Testis (tissue), 3 donors: ENCODE results near the gene POP4. TPM values are rescaled to one million over a fixed set of nuclear protein-coding genes. Genes with fewer than 3 reads are reported as not detected.

Source experiments
- DNase-seq: peaks from one replicate; pipeline ENCODE4 v3.0.0-alpha.2; 2019
- H3K27ac ChIP-seq, 2 donors: fragments of 200-600 bp; sonication (generic); one replicate each; pipeline ENCODE4 v1.5.1; 2019
- H3K27me3 ChIP-seq: fragments of 200-600 bp; sonication (generic); one replicate; pipeline ENCODE4 v1.5.1; 2019
- H3K36me3 ChIP-seq: fragments of 200-600 bp; sonication (generic); one replicate; pipeline ENCODE4 v1.5.1; 2017; ENCODE audit warnings: low read depth; ENCODE audit errors: missing control alignments
- H3K4me1 ChIP-seq: fragments of 200-600 bp; sonication (generic); one replicate; pipeline ENCODE4 v1.5.1; 2019
- H3K4me3 ChIP-seq, 2 donors: fragments of 200-600 bp; sonication (generic); one replicate each; pipeline ENCODE4 v1.5.1; 2017 to 2019
- H3K9me3 ChIP-seq: fragments of 200-600 bp; sonication (generic); one replicate; pipeline ENCODE4 v1.5.1; 2017
- CTCF ChIP-seq, 3 experiments: fragments of 450-650 bp in 2 of 3; fragments of 200-600 bp in 1 of 3; sonication (generic) in 1 of 3; IDR thresholded peaks; one replicate each; pipeline ENCODE4 v1.5.1; 2016 to 2019; ENCODE audit warnings: antibody characterized with exemption in 3 of 3, mild to moderate bottlenecking in 2 of 3, moderate library complexity in 1 of 3
- POLR2A ChIP-seq: fragments of 450-650 bp; IDR thresholded peaks from one replicate; pipeline ENCODE4 v1.6.1; 2017; ENCODE audit warnings: antibody characterized with exemption, mild to moderate bottlenecking, moderate library complexity
- WGBS, 2 donors: methylation state at CpG; one replicate each; pipeline ENCODE4 v1.1.5; 2018; 5-methylcytosine and 5-hydroxymethylcytosine counted together
- intact Hi-C: fragments of 100-400 bp; cut with DNase I; formaldehyde crosslinking; loops from one replicate; pipeline ENCODE4 v1.15.1; 2023; ENCODE audit warnings: low total_unique reads
- polyA plus RNA-seq: library from polyadenylated mRNA; stranded (reverse); fragments of 350-450 nt; fragmentation: Illumina TruSeq; extraction: RNeasy Lipid Tissue Mini Kit (QIAGEN cat#74804); gene quantifications from one replicate; pipeline ENCODE4 v1.2.3, GENCODE V29; 2014; ENCODE audit warnings: low read depth, low replicate concordance; ENCODE audit not compliant: insufficient read depth
- total RNA-seq, 2 donors: library from RNA; depleted of rRNA; stranded (reverse); fragments of >200 nt; gene quantifications; one replicate each; pipeline ENCODE4 v1.2.3, GENCODE V29; 2016

The POP4 gene
- total and polyA plus RNA-seq, 3 donors from 2014 or later = 79.8 to 127 (median 82.4) TPM

GRCh38 chr19:29645911-29646310 lies 39.8 kb downstream of the POP4 start:
- intact Hi-C loops = no loop called here
- DNase-seq = peak; percentile 79
- Histone ChIP-seq H3K36me3 (no peaks in the 10 kb centered on the region), H3K4me1 (peaks cover 5% of the 10 kb centered on the region), H3K4me3 (no peak overlapping the region), H3K27me3 (no peaks in the 10 kb centered on the region), H3K9me3 (no peaks in the 10 kb centered on the region), H3K27ac (peak overlapping the region in 1 of 2 donors; percentile 0)
- WGBS, 2 donors = 11 to 42% methylated on average over 8 of the region's 8 CpGs
- TF ChIP-seq CTCF (IDR thresholded peaks at IDR 0.05) (no peak), POLR2A (no peak)

- Histone ChIP-seq H3K4me3 (no peak overlapping the region), H3K27me3 (no peaks in the 10 kb centered on the region), H3K27ac (no peak overlapping the region), H3K9me3 (no peaks in the 10 kb centered on the region), H3K4me1 (no peaks in the 10 kb centered on the region), H3K36me3 (no peaks in the 10 kb centered on the region)
- DNase-seq = no peak
- WGBS, 2 donors = 69 to 73% methylated on average over 7 of the region's 7 CpGs
- intact Hi-C loops = no loop called here
- TF ChIP-seq CTCF (IDR thresholded peaks at IDR 0.05) = no peak
- no peak for TF ChIP-seq POLR2A
Observed at GRCh38 chr19:29650772-29651387, 44.8 kb downstream of the POP4 start.

- WGBS, 2 donors = 88 to 91% methylated on average over 7 of the region's 7 CpGs
- H3K36me3 ChIP-seq = no peaks in the 10 kb centered on the region
- no peaks in the 10 kb centered on the region for H3K4me1 ChIP-seq
- no peak overlapping the region for H3K27ac ChIP-seq
- no peaks in the 10 kb centered on the region for H3K27me3 ChIP-seq
- no peak for DNase-seq
- H3K9me3 ChIP-seq = no peaks in the 10 kb centered on the region
- intact Hi-C loops = no loop called here
- no peak for TF ChIP-seq CTCF (IDR thresholded peaks at IDR 0.05)
- TF ChIP-seq POLR2A = no peak
- no peak overlapping the region for H3K4me3 ChIP-seq
Observed at GRCh38 chr19:29651622-29652394, 45.7 kb downstream of the POP4 start.

GRCh38 chr19:29653398-29653797 lies 47.3 kb downstream of the POP4 start:
- Histone ChIP-seq H3K27ac (no peak overlapping the region), H3K9me3 (no peaks in the 10 kb centered on the region), H3K4me3 (no peak overlapping the region), H3K36me3 (no peaks in the 10 kb centered on the region), H3K4me1 (no peaks in the 10 kb centered on the region), H3K27me3 (no peaks in the 10 kb centered on the region)
- intact Hi-C loops = no loop called here
- WGBS, 2 donors = 84 to 92% methylated on average over 5 of the region's 5 CpGs
- DNase-seq = no peak
- TF ChIP-seq CTCF (IDR thresholded peaks at IDR 0.05) (no peak), POLR2A (no peak)
